Peyer's patch (tissue), 4 donors: ENCODE data around the gene HPS1. TPM values are rescaled to one million over a fixed set of nuclear protein-coding genes. Genes with fewer than 3 reads are reported as not detected.

Experiments used
- DNase-seq, 3 donors: peaks; one replicate each; pipeline ENCODE4 v3.0.0-alpha.2; 2017 to 2019
- H3K27ac ChIP-seq, 4 donors: fragments of 200-600 bp; sonication (generic); one replicate each; pipeline ENCODE4 v1.5.1; 2016 to 2019
- H3K27me3 ChIP-seq, 2 donors: fragments of 200-600 bp; sonication (generic); one replicate each; pipeline ENCODE4 v1.5.1; 2019
- H3K36me3 ChIP-seq, 3 donors: fragments of 200-600 bp; sonication (generic); one replicate each; pipeline ENCODE4 v1.5.1; 2016 to 2019
- H3K4me1 ChIP-seq, 4 donors: fragments of 200-600 bp; sonication (generic); one replicate each; pipeline ENCODE4 v1.5.1; 2016 to 2019
- H3K4me3 ChIP-seq, 4 donors: fragments of 200-600 bp; sonication (generic); 1 replicate in 3 of 4; 2 replicates in 1 of 4; pipeline ENCODE4 v1.5.1; 2016 to 2019; ENCODE audit warnings: mild to moderate bottlenecking in 1 of 4
- H3K9me3 ChIP-seq, 4 donors: fragments of 200-600 bp; sonication (generic); one replicate each; pipeline ENCODE4 v1.5.1; 2016 to 2019; ENCODE audit warnings: mild to moderate bottlenecking in 1 of 4
- POLR2A ChIP-seq, 2 donors: fragments of 450-650 bp; IDR thresholded peaks; one replicate each; pipeline ENCODE4 v1.5.1; 2017; ENCODE audit warnings: antibody characterized with exemption in 2 of 2, mild to moderate bottlenecking in 2 of 2, moderate library complexity in 2 of 2
- total RNA-seq, 4 donors: library from RNA; depleted of rRNA; stranded (reverse); fragments of >200 nt; gene quantifications; one replicate each; pipeline ENCODE4 v1.1.0, GENCODE V29; 2016
- TF ChIP-seq, protein P1 (sequence below), 6 experiments: fragments of 450-650 bp in 4 of 6; fragments of 200-600 bp in 2 of 6; sonication (generic) in 1 of 6; IDR thresholded peaks; one replicate each; pipeline ENCODE4 v1.5.1; 2017 to 2019; ENCODE audit warnings: antibody characterized with exemption in 6 of 6, mild to moderate bottlenecking in 3 of 6, moderate library complexity in 1 of 6

HPS1 gene
- total RNA-seq, 4 donors from 2014 or later: 109 to 221 (median 136) TPM

DNA sequence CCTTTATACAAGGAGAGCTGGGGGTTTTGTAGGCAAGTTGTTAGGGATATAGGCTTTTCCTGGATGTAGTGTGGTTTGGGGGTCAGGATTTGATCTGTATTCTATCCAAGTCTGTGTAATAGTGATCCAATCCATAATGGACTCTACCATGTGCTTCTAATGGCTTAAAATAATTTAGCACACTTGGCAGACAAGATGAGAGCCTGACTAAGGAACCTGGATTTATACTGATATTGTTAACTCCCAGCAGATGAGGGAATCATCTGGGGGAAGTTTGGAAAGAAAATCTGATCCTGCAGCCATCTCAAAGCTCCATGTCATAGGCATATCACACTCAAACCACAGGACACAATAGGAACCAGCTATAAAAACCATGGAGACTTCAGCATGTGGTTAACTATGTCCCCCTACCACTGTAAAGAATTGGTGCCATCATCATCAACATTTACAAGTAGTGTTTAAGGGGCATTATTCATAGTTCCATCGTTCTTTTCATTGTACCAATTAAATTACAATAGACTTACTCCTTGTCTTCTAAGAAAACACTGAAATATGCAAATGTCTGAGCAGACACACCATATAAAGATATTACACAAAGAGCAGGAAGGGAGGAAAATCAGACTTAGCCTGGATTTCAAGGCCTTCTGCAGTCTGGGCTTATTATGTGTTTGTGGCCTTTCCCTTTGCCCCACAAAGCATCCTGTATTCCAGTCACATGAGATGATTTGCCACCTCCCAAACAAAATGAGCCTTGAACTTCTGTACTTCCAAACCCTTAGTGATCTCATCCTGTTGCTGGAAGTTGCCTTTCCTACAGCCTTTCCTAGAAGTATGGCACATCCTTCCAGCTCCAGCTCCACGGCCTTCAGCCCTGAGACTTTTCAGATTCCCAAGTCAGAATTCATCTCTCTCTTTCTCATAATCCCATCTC, 22.5 kb upstream of the HPS1 start:
- Histone ChIP-seq H3K27me3 (no peaks in the 10 kb centered on the region), H3K4me1 (no peaks in the 10 kb centered on the region), H3K36me3 (no peaks in the 10 kb centered on the region), H3K9me3 (no peaks in the 10 kb centered on the region), H3K27ac (no peak overlapping the region), H3K4me3 (no peak overlapping the region)
- no peak for TF ChIP-seq POLR2A (IDR thresholded peaks at IDR 0.05)
- TF ChIP-seq, protein P1, sequence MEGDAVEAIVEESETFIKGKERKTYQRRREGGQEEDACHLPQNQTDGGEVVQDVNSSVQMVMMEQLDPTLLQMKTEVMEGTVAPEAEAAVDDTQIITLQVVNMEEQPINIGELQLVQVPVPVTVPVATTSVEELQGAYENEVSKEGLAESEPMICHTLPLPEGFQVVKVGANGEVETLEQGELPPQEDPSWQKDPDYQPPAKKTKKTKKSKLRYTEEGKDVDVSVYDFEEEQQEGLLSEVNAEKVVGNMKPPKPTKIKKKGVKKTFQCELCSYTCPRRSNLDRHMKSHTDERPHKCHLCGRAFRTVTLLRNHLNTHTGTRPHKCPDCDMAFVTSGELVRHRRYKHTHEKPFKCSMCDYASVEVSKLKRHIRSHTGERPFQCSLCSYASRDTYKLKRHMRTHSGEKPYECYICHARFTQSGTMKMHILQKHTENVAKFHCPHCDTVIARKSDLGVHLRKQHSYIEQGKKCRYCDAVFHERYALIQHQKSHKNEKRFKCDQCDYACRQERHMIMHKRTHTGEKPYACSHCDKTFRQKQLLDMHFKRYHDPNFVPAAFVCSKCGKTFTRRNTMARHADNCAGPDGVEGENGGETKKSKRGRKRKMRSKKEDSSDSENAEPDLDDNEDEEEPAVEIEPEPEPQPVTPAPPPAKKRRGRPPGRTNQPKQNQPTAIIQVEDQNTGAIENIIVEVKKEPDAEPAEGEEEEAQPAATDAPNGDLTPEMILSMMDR (IDR thresholded peaks at IDR 0.05): no peak
- DNase-seq: no peak

DNA sequence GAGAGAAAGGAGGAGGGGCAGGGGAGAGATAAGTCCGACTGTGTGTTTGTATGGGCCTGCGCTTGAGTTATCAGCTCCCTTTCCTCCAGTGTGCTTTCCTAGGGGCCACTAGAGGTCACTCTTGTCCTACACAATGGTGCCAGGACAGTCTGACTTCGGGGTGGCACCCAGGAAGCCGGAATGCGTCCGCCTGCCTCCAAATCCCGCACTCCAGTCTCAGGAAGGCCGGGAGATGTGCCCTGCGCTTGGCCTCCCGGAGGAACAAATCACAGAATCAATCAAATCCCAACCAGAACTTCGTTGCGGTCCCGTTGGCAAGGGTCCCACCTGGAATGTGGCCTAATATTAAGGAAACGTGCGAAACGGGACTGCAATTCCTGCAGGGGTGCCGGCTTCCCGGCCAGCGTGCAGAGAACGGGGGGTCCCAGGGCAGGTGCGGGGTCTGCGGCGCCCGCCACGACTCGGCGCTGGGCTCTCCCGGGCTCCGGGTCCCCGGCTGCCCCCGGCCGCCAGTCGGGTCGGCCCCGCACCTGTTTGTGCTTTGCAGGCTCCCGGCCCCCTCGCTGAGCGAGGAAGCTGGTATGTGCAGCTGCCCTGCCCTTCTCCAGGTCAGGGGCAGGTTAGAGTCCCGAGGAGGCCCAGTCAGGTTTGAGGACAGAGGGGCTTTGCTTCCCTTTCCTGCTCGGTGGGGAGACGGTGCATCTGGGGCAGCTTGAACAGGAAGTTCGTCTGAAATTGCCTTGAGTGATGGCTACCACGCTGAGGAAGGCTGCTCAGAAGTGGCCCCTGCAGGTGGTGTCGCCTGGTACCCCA, 21.0 kb upstream of the HPS1 start:
- Histone ChIP-seq H3K36me3 (no peaks in the 10 kb centered on the region), H3K27me3 (no peaks in the 10 kb centered on the region), H3K4me3 (peak overlapping the region; percentile 56 to 71 (median 68)), H3K9me3 (no peaks in the 10 kb centered on the region), H3K4me1 (no peaks in the 10 kb centered on the region), H3K27ac (peak overlapping the region in 2 of 4 donors; percentile 32 to 72)
- peak in 1 of 2 donors; percentile 20 for TF ChIP-seq POLR2A (IDR thresholded peaks at IDR 0.05)
- TF ChIP-seq, protein P1 (IDR thresholded peaks at IDR 0.05): peak; percentile 47 to 93 (median 83)
- peak; percentile 71 to 88 (median 74) for DNase-seq

DNA sequence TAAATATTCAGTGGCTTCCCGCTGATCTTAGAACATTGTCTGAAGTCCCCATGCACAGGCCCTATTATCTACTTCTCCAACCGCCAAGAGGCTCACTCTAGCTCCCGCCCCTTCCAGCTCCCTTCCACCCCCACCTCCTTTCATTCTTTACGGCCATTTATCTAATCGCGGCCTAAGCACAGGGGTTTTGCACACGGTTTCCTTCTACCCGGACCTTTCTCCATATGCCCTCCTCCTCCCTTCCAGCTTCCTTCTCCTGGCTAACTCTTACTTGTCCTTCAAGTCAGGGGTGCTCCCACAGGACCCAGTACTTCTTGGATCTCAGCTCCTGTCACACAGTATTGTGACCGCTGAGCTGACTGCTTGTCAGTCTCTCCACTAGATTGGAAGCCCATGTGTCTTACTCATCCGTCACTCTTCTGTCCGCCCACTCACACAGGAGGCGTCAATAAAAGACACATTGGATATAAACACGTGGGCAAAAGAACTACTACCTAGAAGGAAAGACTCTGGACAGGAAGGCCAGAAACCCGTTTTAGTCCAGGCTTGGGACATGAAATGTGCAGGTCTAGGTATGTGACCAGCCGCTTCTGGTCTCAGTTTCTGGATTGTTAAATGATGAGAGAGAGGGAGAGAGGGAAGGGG, 20.2 kb upstream of the HPS1 start:
- TF ChIP-seq POLR2A (IDR thresholded peaks at IDR 0.05): no peak
- TF ChIP-seq, protein P1 (IDR thresholded peaks at IDR 0.05): no peak
- no peak for DNase-seq
- Histone ChIP-seq H3K27ac (no peak overlapping the region), H3K4me1 (no peaks in the 10 kb centered on the region), H3K9me3 (no peaks in the 10 kb centered on the region), H3K27me3 (no peaks in the 10 kb centered on the region), H3K4me3 (no peak overlapping the region), H3K36me3 (no peaks in the 10 kb centered on the region)

DNA sequence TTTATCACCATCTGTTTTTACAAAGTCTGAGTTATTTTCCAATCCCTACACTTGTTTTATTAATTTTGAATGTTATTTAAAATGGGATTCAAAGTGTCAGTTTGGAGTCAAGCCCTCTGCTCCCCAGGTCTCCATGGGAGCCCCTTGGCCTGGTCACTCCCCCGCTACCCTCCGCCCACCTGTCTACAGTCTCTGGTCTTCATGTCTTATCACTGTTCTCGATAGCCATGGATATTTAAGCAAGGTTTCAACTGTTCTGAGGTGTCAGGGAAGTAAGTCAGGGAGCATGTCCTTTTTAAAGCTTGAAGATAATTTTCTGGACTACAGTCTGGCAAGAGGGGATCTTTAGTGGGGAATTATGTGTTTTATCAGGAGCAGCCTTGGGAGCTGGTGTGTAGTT, 19.1 kb upstream of the HPS1 start:
- H3K27ac ChIP-seq: no peak overlapping the region
- TF ChIP-seq, protein P1 (IDR thresholded peaks at IDR 0.05): no peak
- no peaks in the 10 kb centered on the region for H3K9me3 ChIP-seq
- no peak for DNase-seq
- H3K36me3 ChIP-seq: no peaks in the 10 kb centered on the region
- no peak overlapping the region for H3K4me3 ChIP-seq
- no peaks in the 10 kb centered on the region for H3K4me1 ChIP-seq
- no peaks in the 10 kb centered on the region for H3K27me3 ChIP-seq

DNA sequence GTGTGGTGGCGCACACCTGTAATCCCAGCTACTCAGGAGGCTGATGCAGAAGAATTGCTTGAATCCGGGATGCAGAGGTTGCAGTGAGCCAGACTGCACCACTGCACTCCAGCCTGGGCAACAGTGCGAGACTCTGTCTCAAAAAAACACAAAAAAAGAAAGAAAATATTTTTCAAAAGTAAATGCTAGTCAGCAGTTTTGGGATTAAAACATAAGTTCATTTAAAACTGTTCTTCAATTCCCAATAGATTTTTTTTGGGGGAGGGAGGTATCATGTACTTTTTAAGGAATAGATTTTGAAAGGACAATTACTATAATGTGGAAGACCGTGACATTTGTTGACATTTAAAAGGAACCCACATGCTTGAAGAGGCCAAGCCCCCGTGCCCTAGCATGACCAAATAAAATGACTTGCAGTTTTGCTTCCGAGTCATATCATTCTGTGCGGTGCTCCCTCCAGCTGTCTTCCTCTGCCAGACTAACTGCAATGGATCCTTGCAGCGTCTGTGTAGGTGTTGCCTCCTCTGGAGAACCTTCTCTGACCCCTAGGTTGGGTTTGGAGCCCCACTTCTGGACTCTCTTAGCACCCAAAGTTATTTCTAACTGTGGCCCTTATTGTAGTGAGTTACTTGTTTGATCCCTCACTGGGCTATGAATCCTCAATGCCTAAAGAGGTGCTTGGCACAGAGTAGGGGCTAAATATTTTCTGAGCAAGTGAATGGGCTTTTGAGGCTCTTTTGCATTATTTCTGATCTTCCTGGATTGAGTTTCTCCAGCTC, 17.4 kb upstream of the HPS1 start:
- no peaks in the 10 kb centered on the region for H3K9me3 ChIP-seq
- H3K27me3 ChIP-seq: no peaks in the 10 kb centered on the region
- no peak overlapping the region for H3K4me3 ChIP-seq
- no peak overlapping the region for H3K27ac ChIP-seq
- no peaks in the 10 kb centered on the region for H3K4me1 ChIP-seq
- H3K36me3 ChIP-seq: no peaks in the 10 kb centered on the region
- TF ChIP-seq POLR2A (IDR thresholded peaks at IDR 0.05): no peak
- TF ChIP-seq, protein P1 (IDR thresholded peaks at IDR 0.05): no peak
- no peak for DNase-seq
